SK-N-SH (cell line): ENCODE results near the gene FDXACB1. TPM values are rescaled to one million over a fixed set of nuclear protein-coding genes. Genes with fewer than 3 reads are reported as not detected.

Experiments used
- CTCF ChIA-PET: fragments of 300-600, 350-600 bp; formaldehyde crosslinking; extraction: SDS; loops from one replicate; lab custom pipeline; 2021; lab: Yijun Ruan, JAX
- POLR2A ChIA-PET: fragments of 350-600 bp; sonication (Branson Sonifier 250); formaldehyde crosslinking; extraction: SDS; loops from one replicate; lab custom pipeline; 2020; ENCODE audit warnings: antibody characterized with exemption, inconsistent platforms; lab: Yijun Ruan, JAX
- DNase-seq: peaks from one replicate; pipeline ENCODE4 v3.0.0; 2012
- H2AFZ ChIP-seq: fragments of 200-600 bp; sonication (generic); 2 replicates; pipeline ENCODE4 v1.8.1; 2016; ENCODE audit warnings: antibody characterized with exemption, mild to moderate bottlenecking, low read depth
- H3F3A ChIP-seq: fragments of 200-600 bp; sonication (generic); replicated peaks from 2 replicates; pipeline ENCODE3; 2016; ENCODE audit warnings: antibody characterized with exemption, mild to moderate bottlenecking; ENCODE audit not compliant: insufficient read depth
- H3K27ac ChIP-seq, 2 experiments: fragments of 200-500 bp in 1 of 2; fragments of 200-600 bp in 1 of 2; sonication (Bioruptor generic) in 1 of 2; sonication (generic), shearing (Covaris generic) in 1 of 2; 2 replicates each; pipeline versions ENCODE4 v1.5.1 to v1.6.1; 2014 to 2016; ENCODE audit warnings: low read depth in 2 of 2, inconsistent platforms in 1 of 2, low read length in 1 of 2, mild to moderate bottlenecking in 1 of 2, mixed read lengths in 1 of 2
- H3K27me3 ChIP-seq: fragments of 200-600 bp; sonication (generic), shearing (Covaris generic); 2 replicates; pipeline ENCODE4 v1.6.1; 2016; ENCODE audit warnings: mixed run types; ENCODE audit not compliant: insufficient read depth
- H3K36me3 ChIP-seq, 2 experiments: fragments of 200-500 bp in 1 of 2; fragments of 200-600 bp in 1 of 2; sonication (Bioruptor generic) in 1 of 2; sonication (generic) in 1 of 2; replicated peaks in 1 of 2; 2 replicates each; pipeline versions ENCODE3 to v1.5.1; 2014 to 2016; ENCODE audit warnings: low read length in 1 of 2, mild to moderate bottlenecking in 1 of 2; ENCODE audit not compliant: insufficient read depth in 2 of 2, control insufficient read depth in 1 of 2
- H3K4me1 ChIP-seq, 2 experiments: fragments of 200-500 bp in 1 of 2; fragments of 200-600 bp in 1 of 2; sonication (Bioruptor generic) in 1 of 2; sonication (generic), shearing (Covaris generic) in 1 of 2; 2 replicates each; pipeline versions ENCODE4 v1.5.1 to v1.6.1; 2014 to 2016; ENCODE audit warnings: low read depth in 1 of 2, low read length in 1 of 2, mixed run types in 1 of 2; ENCODE audit not compliant: insufficient read depth in 2 of 2, control insufficient read depth in 1 of 2
- H3K4me2 ChIP-seq: fragments of 200-600 bp; sonication (generic), shearing (Covaris generic); 2 replicates; pipeline ENCODE4 v1.6.1; 2017; ENCODE audit warnings: mixed run types
- H3K4me3 ChIP-seq, 2 experiments: fragments of 200-500 bp in 1 of 2; fragments of 200-600 bp in 1 of 2; sonication (Bioruptor generic) in 1 of 2; sonication (generic), shearing (Covaris generic) in 1 of 2; 2 replicates each; pipeline versions ENCODE4 v1.5.1 to v1.8.1; 2014 to 2016; ENCODE audit warnings: low read depth in 2 of 2, inconsistent platforms in 1 of 2, low read length in 1 of 2, mild to moderate bottlenecking in 1 of 2, mixed read lengths in 1 of 2, moderate library complexity in 1 of 2
- H3K79me2 ChIP-seq: fragments of 200-600 bp; sonication (generic); 2 replicates; pipeline ENCODE4 v1.8.1; 2017; ENCODE audit warnings: mild to moderate bottlenecking; ENCODE audit not compliant: insufficient read depth
- H3K9ac ChIP-seq: fragments of 200-600 bp; sonication (generic); 2 replicates; pipeline ENCODE4 v1.6.1; 2017; ENCODE audit warnings: mixed run types
- H3K9me2 ChIP-seq: fragments of 200-600 bp; sonication (generic); 2 replicates; pipeline ENCODE4 v1.6.1; 2017; ENCODE audit warnings: mixed run types
- H3K9me3 ChIP-seq: fragments of 200-600 bp; sonication (generic); 2 replicates; pipeline ENCODE4 v1.6.1; 2017; ENCODE audit warnings: mixed run types, mild to moderate bottlenecking, moderate library complexity
- H4K20me1 ChIP-seq: fragments of 200-600 bp; sonication (generic); 2 replicates; pipeline ENCODE4 v1.6.1; 2017; ENCODE audit warnings: mild to moderate bottlenecking, mixed run types; ENCODE audit not compliant: insufficient read depth
- ELF1 ChIP-seq: IDR thresholded peaks from 2 replicates; pipeline ENCODE4 v1.4.0; 2012
- EP300 ChIP-seq, 2 experiments: IDR thresholded peaks; 2 replicates each; pipeline versions ENCODE4 v1.4.0 to v1.6.1; 2012; ENCODE audit warnings: borderline replicate concordance in 1 of 2, low read depth in 1 of 2, low read length in 1 of 2
- EZH2phosphoT487 ChIP-seq: fragments of 200-600 bp; sonication (generic); IDR thresholded peaks from 2 replicates; pipeline ENCODE4 v1.6.1; 2017; ENCODE audit warnings: low read depth, mixed run types, mild to moderate bottlenecking, antibody characterized with exemption, moderate library complexity, borderline replicate concordance
- FOSL2 ChIP-seq: IDR thresholded peaks from 2 replicates; pipeline ENCODE4 v1.4.0; 2012; ENCODE audit warnings: low read depth, mild to moderate bottlenecking, moderate library complexity, borderline replicate concordance
- GABPA ChIP-seq: IDR thresholded peaks from 2 replicates; pipeline ENCODE4 v1.4.0; 2012; ENCODE audit warnings: low read depth, mild to moderate bottlenecking
- JUND ChIP-seq: IDR thresholded peaks from 2 replicates; pipeline ENCODE4 v1.4.0; 2012
- MEF2A ChIP-seq: IDR thresholded peaks from 2 replicates; pipeline ENCODE4 v1.4.0; 2012; ENCODE audit warnings: low read depth, borderline replicate concordance
- SMC3 ChIP-seq: IDR thresholded peaks from 2 replicates; pipeline ENCODE4 v1.6.1; 2012; ENCODE audit warnings: low read depth, low read length, improper control_type of control experiment
- USF2 ChIP-seq: fragments of 150-350 bp; IDR thresholded peaks from 2 replicates; pipeline ENCODE4 v1.6.1; 2017; ENCODE audit warnings: antibody characterized with exemption, low read length, low read depth, borderline replicate concordance
- WGBS: methylation state at CpG from one replicate; pipeline ENCODE4 v1.1.6; 2017; ENCODE audit warnings: low lambda C conversion rate; 5-methylcytosine and 5-hydroxymethylcytosine counted together
- polyA plus RNA-seq, 3 experiments: library from polyadenylated mRNA; depleted of rRNA; stranded (reverse); fragments of >200 nt; gene quantifications; 2 replicates each; pipeline ENCODE4 v1.2.3, GENCODE V29; 2012
- TF ChIP-seq, protein P1 (sequence below): fragments of 150-350 bp; IDR thresholded peaks from 2 replicates; pipeline ENCODE4 v1.6.1; 2016; ENCODE audit warnings: mild to moderate bottlenecking, low read depth, low read length
- TF ChIP-seq, protein P2 (sequence below): IDR thresholded peaks from 2 replicates; pipeline ENCODE4 v1.6.1; 2012; ENCODE audit warnings: mild to moderate bottlenecking, low read depth, low read length, moderate library complexity

The FDXACB1 gene
- polyA plus RNA-seq, 1 of the 3 experiments (the other 2 are of a cell fraction), result 2.8 TPM

DNA sequence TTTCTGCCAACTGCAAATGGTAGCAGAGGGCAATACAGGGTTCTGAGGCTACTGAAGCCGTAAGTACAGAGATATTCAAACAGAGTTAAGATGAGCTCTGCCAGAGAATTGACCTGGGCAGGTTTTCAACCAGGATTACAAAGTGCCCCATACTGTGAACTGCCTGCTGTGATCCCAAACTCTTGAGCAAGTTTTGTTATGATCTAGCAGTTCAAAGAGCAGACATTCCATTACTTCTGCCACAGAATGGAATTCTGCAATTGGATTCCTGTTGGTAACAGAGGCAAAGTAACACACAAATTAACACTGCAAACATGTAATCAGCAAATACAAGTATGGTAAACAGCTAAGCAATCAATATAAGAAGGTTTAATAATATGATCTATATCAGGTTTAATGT is 38.8 kb downstream of the FDXACB1 start:
- Histone ChIP-seq H3K27me3 (no peaks in the 10 kb centered on the region), H3K4me1 (peaks cover 0 to 3% of the 10 kb centered on the region in 2 experiments; a peak in 3 of 4 replicates), H3F3A (peaks cover under 1% of the 10 kb centered on the region), H3K4me2 (no peak overlapping the region), H3K9me3 (no peaks in the 10 kb centered on the region), H3K9ac (no peak overlapping the region), H3K36me3 (peaks cover 32 to 33% of the 10 kb centered on the region in 2 experiments), H2AFZ (no peak overlapping the region), H3K79me2 (no peaks in the 10 kb centered on the region), H3K27ac (no peak overlapping the region), H3K9me2 (no peaks in the 10 kb centered on the region), H4K20me1 (no peaks in the 10 kb centered on the region), H3K4me3 (no peak overlapping the region)
- WGBS, result 100% methylated on average over 1 of the region's 1 CpG
- DNase-seq, result no peak
- POLR2A ChIA-PET, result no interaction called here
- CTCF ChIA-PET, result interaction anchor here (0.6 to 10.7 kb wide), 10 partner anchors 9 to 286 kb away, joined by 3 to 101 read pairs (median 4); partner anchors contain the start of gene ALG9
- TF ChIP-seq USF2, result no peak
- TF ChIP-seq, protein P1, sequence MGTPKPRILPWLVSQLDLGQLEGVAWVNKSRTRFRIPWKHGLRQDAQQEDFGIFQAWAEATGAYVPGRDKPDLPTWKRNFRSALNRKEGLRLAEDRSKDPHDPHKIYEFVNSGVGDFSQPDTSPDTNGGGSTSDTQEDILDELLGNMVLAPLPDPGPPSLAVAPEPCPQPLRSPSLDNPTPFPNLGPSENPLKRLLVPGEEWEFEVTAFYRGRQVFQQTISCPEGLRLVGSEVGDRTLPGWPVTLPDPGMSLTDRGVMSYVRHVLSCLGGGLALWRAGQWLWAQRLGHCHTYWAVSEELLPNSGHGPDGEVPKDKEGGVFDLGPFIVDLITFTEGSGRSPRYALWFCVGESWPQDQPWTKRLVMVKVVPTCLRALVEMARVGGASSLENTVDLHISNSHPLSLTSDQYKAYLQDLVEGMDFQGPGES, result no peak
- no peak for TF ChIP-seq ELF1
- no peak for TF ChIP-seq MEF2A
- no peak for TF ChIP-seq FOSL2
- TF ChIP-seq, protein P2, sequence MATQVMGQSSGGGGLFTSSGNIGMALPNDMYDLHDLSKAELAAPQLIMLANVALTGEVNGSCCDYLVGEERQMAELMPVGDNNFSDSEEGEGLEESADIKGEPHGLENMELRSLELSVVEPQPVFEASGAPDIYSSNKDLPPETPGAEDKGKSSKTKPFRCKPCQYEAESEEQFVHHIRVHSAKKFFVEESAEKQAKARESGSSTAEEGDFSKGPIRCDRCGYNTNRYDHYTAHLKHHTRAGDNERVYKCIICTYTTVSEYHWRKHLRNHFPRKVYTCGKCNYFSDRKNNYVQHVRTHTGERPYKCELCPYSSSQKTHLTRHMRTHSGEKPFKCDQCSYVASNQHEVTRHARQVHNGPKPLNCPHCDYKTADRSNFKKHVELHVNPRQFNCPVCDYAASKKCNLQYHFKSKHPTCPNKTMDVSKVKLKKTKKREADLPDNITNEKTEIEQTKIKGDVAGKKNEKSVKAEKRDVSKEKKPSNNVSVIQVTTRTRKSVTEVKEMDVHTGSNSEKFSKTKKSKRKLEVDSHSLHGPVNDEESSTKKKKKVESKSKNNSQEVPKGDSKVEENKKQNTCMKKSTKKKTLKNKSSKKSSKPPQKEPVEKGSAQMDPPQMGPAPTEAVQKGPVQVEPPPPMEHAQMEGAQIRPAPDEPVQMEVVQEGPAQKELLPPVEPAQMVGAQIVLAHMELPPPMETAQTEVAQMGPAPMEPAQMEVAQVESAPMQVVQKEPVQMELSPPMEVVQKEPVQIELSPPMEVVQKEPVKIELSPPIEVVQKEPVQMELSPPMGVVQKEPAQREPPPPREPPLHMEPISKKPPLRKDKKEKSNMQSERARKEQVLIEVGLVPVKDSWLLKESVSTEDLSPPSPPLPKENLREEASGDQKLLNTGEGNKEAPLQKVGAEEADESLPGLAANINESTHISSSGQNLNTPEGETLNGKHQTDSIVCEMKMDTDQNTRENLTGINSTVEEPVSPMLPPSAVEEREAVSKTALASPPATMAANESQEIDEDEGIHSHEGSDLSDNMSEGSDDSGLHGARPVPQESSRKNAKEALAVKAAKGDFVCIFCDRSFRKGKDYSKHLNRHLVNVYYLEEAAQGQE, result no peak
- TF ChIP-seq EP300 (IDR thresholded peaks at IDR 0.05; ENCODE audit: borderline replicate concordance in 1 of 2, low read depth in 1 of 2, low read length in 1 of 2), result no peak
- TF ChIP-seq JUND, result no peak
- TF ChIP-seq EZH2phosphoT487, result no peak
- no peak for TF ChIP-seq GABPA
- TF ChIP-seq SMC3, result no peak

- Histone ChIP-seq H3K9me2 (no peaks in the 10 kb centered on the region), H3F3A (peaks cover 9% of the 10 kb centered on the region), H2AFZ (no peak overlapping the region), H3K27me3 (no peaks in the 10 kb centered on the region), H3K4me1 (peaks cover 8 to 9% of the 10 kb centered on the region in 2 experiments; a peak in 3 of 4 replicates), H3K79me2 (no peaks in the 10 kb centered on the region), H4K20me1 (no peaks in the 10 kb centered on the region), H3K4me3 (no peak overlapping the region), H3K4me2 (no peak overlapping the region), H3K36me3 (peaks cover 27 to 31% of the 10 kb centered on the region in 2 experiments), H3K9me3 (no peaks in the 10 kb centered on the region), H3K27ac (no peak overlapping the region), H3K9ac (no peak overlapping the region)
- no peak for DNase-seq
- CTCF ChIA-PET, result interaction anchor here (0.7 to 10.7 kb wide), 6 partner anchors 12 to 272 kb away, joined by 3 to 101 read pairs (median 4); no protein-coding TSS in a partner anchor
- WGBS, result 93% methylated on average over 5 of the region's 5 CpGs
- POLR2A ChIA-PET, result no interaction called here
- TF ChIP-seq MEF2A, result no peak
- no peak for TF ChIP-seq SMC3
Measured at GRCh38 chr11:111838054-111838453, 40.9 kb downstream of the FDXACB1 start.
